GM12891 (cell line): ENCODE data around the gene HDDC2.

Source experiments
- POLR2A ChIP-seq: IDR thresholded peaks from 2 replicates; pipeline ENCODE4 v1.6.1; 2011; ENCODE audit warnings: low read depth, low read length, control low read depth
- POLR2AphosphoS5 ChIP-seq: IDR thresholded peaks from 2 replicates; pipeline ENCODE4 v1.6.1; 2011; ENCODE audit warnings: low read depth, low read length, control low read depth
- POU2F2 ChIP-seq: IDR thresholded peaks from 2 replicates; pipeline ENCODE4 v1.6.1; 2011; ENCODE audit warnings: low read depth, mild to moderate bottlenecking, control low read depth, low read length, moderate library complexity
- SPI1 ChIP-seq: IDR thresholded peaks from 2 replicates; pipeline ENCODE4 v1.6.1; 2011; ENCODE audit warnings: low read depth, low read length, control low read depth
- TAF1 ChIP-seq: IDR thresholded peaks from 2 replicates; pipeline ENCODE4 v1.6.1; 2011; ENCODE audit warnings: low read depth, low read length, control low read depth

DNA sequence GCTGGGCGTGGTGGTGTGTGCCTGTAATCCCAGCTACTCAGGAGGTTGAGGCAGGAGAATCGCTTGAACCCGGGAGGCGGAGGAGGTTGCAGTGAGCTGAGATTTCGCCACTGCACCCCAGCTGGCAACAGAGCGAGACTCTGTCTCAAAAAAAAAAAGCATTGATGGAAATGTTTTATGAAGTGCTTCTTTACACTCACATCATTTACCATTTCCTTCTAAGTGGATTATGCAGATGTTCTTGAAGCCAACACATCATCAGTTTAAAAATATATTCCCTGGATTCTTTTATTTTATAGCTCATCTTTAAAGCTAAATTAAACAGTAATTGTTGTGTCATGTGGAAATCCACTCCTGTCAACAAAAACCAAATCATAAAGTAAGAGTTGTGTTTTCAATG lies 35.9 kb upstream of the HDDC2 start:
- no peak for TF ChIP-seq POLR2A
- no peak for TF ChIP-seq POLR2AphosphoS5
- TF ChIP-seq POU2F2 = no peak
- TF ChIP-seq SPI1 = no peak
- TF ChIP-seq TAF1 = no peak
